GM12801 (cell line): ENCODE measurements around the gene TGM1.

Experiments
- TF ChIP-seq, protein P1 (sequence below): IDR thresholded peaks from one replicate; pipeline ENCODE4 v1.5.1; 2011; ENCODE audit warnings: control low read depth; ENCODE audit not compliant: insufficient read length; ENCODE audit errors: extremely low read depth

The TGM1 gene

DNA sequence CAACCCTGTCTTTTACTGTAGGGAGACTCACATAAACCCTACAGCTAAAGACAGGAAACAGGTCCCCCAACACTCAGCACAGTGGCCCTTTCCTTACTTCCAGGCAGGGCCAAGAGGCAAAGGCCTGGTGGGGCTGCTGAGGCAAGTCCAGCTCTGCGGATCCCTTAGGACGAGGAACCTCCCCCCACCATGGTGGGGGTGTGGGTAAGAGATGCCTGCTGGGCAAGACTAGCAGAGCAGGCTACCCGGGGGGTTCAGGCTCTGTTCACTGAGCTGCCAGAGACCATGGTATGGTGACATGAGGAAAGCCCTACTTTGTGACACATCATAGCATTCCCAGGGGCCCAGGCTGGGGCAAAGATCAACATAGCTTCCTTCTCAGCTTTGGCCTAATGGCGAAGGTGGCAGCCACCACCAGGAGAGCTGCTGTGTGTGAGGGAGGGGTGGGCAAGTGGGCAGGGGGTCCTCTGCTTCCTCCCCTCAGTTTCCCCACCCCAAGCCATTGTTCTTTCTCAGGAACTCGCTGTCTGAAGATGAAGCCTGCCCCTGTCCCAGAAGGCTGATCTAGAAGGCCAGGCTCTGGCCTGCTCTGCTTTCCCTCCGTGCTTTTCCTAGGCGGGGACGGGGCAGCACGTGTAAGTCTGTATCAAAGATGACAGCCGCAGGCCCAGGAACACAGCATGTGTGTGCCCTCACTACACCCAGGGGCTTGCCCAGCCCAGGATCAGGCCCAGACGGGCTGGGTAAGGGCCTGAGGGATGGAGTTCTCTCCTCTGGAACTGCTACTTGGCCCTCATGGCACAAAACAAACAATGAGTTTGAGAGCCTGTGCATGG, 10.5 kb downstream of the TGM1 start:
- TF ChIP-seq, protein P1, sequence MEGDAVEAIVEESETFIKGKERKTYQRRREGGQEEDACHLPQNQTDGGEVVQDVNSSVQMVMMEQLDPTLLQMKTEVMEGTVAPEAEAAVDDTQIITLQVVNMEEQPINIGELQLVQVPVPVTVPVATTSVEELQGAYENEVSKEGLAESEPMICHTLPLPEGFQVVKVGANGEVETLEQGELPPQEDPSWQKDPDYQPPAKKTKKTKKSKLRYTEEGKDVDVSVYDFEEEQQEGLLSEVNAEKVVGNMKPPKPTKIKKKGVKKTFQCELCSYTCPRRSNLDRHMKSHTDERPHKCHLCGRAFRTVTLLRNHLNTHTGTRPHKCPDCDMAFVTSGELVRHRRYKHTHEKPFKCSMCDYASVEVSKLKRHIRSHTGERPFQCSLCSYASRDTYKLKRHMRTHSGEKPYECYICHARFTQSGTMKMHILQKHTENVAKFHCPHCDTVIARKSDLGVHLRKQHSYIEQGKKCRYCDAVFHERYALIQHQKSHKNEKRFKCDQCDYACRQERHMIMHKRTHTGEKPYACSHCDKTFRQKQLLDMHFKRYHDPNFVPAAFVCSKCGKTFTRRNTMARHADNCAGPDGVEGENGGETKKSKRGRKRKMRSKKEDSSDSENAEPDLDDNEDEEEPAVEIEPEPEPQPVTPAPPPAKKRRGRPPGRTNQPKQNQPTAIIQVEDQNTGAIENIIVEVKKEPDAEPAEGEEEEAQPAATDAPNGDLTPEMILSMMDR, result no peak

DNA sequence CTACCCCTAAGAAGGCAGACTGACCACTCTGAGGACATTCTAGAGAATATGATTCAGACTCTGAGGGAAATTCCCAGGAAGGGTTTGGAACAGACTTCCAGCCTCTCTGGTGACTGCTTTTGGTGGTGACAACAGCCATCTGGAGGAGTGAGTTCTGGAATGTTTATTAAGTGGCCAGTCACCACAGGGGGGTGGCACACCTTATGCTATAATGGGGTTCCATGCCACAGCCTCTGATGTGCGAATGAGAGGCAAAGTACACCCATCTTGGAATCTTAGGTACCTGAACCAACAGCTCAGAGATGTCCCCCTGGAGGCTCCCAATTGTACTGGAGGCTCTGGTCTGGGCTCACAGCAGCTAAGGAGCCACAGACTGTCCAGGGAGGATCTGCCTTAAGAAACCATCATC, 11.1 kb downstream of the TGM1 start:
- TF ChIP-seq, protein P1, result no peak

GRCh38 chr14:24250354-24250753, 12.6 kb downstream of the TGM1 start:
- TF ChIP-seq, protein P1, result no peak

GRCh38 chr14:24249230-24250021, 13.6 kb downstream of the TGM1 start:
- TF ChIP-seq, protein P1, result no peak

DNA sequence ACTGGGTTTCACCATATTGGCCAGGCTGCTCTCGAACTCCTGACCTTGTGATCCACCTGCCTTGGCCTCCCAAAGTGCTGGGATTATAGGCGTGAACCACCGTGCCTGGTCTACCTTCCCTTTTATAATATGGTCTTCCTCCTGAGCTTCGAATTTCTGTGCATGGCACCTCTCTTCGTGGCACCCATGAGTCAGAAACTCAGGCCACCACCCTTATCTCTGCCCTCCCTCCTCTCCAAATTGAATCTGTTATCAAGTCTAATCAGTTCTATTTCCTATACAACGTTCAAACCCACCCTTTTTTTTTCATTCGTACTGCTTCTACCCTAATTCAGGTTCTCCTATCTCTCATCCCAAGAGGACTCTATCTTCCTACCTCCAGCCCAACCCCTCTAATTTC, 15.6 kb downstream of the TGM1 start:
- TF ChIP-seq, protein P1, result no peak

DNA sequence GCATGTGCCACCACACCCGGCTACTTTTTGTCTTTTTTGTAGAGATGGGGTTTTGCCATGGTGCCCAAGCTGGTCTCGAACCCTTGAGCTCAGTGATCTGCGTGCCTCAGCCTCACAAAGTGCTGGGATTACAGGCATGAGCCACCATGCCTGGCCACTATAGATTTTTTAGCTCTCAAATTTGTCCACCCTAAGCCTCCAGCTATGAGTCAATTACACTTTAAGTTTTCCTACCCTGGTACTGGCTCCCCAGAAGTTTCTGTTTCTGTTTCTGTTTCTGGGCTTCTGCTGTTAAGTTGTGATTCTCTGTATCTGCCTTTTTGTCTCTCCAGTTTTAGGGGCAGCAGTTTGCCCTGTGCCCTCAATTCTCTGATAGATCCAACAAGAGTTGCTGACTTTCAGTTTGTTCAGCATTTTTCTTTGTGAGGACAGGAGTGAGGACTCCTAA, 16.2 kb downstream of the TGM1 start:
- TF ChIP-seq, protein P1, result no peak

- TF ChIP-seq, protein P1, result no peak
Measured at GRCh38 chr14:24243336-24243836, 19.6 kb downstream of the TGM1 start.
